ENCODE data around the gene LIX1. TPM values are rescaled to one million over a fixed set of nuclear protein-coding genes. Genes with fewer than 3 reads are reported as not detected.
"Not testable (repeated sequence)": the region's sequence is repeated elsewhere in the genome, so short reads cannot be mapped to it uniquely, and the experiment has no call there.

Gene LIX1
- total RNA-seq = not detected in 2 replicates

DNA sequence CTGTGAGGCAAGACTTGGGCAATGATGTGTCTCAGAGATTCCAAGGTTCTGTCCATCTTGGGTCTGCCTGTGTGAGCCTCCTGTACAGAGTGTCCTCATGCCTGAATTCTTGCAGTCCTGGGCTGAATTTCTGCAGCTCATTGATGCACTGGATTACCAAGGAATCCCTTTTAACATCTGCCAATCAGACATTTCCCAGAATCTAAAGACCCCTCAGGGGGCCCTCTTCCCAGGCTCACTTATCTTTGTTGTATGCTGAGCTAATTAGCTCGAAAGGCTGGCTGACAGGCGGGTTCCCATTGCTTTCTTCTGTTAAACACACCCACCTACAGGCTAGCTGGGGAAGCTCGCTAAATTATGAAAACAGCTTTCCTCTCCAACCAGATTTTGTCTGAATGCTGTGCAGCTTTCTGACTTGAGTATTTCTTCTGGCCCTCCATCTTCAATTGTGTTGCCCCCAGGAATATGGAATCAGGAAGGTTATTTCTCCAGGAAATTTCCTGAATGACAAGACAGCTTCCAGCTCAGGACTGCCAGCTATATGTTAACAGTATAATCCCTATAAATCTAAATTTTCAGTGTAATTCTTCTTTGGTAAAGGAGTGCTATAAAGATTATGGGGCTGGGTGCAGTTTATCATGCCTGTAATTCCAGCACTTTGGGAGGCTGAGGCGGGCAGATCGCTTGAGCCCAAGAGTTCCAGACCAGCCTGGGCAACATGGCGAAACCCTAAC lies at the start of gene LIX1:
Gene LIX1 (minus strand): TSS at position 91 of the 734 bp plus-strand sequence. CDS start 35 bp downstream, at position 56.
- intact Hi-C loops (cut with micrococcal nuclease) = loop anchor here (1.0 to 5.0 kb wide), 3 partner anchors 145 to 390 kb away; no protein-coding TSS in a partner anchor

DNA sequence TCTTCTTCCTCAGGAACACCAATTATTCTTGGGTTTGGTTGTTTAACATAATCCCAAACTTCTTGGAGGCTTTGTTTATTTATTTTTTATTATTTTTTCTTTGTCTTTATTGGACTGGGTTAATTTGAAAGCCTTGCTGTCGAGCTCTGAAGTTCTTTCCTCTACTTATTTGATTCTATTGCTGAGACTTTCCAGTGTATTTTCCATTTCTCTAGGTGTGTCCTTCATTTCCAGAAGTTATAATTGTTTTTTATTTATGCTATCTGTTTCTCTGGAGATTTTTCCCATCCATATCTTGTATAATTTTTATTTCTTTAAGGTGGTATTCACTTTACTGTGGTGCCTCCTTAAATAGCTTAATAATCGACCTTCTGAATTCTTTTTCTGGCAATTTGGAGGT lies 49.5 kb upstream of the LIX1 start:
- intact Hi-C loops (cut with micrococcal nuclease) = no loop called here

DNA sequence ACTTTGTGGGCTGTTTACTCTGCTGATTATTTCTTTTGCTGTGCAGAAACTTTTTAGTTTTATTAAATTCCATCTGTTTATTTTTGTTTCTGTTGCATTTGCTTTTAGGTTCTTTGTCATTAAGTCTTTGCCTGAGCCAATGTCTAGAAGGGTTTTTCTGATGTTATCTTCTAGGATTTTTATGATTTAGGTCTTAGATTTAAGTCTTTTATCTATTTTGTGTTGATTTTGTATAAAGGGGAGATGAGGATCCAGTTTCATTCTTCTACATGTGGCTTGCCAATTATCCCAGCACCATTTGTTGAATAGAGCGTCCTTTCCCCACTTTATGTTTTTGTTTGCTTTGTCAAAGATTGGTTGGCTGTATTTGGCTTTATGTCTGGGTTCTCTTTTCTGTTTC lies 47.1 kb upstream of the LIX1 start:
- intact Hi-C loops (cut with micrococcal nuclease) = loop anchor here (10.0 kb wide), 1 partner anchor 1845 kb away; no protein-coding TSS in a partner anchor

DNA sequence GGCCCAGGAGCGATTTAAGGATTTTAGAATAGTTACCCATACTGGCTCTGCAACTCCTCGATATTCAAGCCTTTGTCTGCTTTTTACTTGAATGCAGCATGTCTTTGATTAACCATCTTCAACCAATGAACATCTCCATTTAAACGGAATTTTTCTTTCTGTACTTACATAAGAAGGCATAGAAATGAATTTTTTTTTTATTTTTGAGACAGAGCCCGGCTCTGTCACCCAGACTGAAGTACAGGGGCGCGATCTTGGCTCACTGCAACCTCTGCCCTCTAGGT lies 41.5 kb upstream of the LIX1 start:
- intact Hi-C loops (cut with micrococcal nuclease) = loop anchor here (1.0 to 10.0 kb wide), 9 partner anchors 249 to 1851 kb away; partner anchors contain the start of genes ARSK, CAST, ELL2 and ERAP1

DNA sequence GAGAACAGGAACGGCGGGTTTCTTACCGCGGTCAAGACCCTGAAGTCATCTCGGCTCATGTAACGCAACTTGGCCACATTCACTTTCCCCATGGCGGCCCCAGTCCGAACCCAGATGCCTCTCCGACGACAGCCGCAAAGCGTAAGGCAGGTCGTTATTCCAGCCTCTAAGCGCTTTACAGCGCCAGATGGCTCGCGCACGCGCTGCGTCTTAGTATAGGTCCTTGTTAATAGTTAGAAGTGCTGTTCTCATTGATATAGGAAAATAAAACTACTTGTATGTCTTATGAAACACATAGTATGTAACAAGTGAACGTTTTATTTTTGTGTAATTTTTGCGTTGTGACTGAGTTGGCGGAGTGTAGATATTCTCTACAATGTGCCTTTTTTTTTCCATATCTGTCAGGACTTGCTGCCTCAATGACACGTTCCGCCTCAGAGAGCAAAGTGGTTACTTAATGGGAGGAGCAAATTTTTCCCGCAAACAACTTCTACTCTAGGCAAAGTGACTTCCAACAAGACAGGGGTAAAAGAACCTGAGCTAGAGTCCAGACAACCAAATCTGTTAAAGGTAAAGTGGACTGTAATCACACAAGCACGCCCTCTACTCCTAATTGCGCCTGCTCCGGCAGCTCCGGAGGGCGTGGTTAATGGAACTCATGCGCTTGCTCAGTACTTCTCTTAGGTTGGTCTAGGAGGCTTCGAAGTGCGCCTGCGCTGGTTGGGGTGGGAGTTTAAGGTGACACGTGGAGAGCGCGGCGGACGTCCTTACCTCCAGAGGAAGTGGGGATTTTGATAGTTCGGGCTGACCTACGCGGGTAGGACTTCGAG lies 40.9 kb upstream of the LIX1 start, which contains the start of gene RIOK2:
Gene RIOK2 (minus strand): TSS at position 148 of the 830 bp plus-strand sequence. CDS start 56 bp downstream, at position 92.
- intact Hi-C loops (cut with micrococcal nuclease) = loop anchor here (1.0 to 10.0 kb wide), 9 partner anchors 248 to 1851 kb away; partner anchors contain the start of genes ARSK, CAST, ELL2 and ERAP1

DNA sequence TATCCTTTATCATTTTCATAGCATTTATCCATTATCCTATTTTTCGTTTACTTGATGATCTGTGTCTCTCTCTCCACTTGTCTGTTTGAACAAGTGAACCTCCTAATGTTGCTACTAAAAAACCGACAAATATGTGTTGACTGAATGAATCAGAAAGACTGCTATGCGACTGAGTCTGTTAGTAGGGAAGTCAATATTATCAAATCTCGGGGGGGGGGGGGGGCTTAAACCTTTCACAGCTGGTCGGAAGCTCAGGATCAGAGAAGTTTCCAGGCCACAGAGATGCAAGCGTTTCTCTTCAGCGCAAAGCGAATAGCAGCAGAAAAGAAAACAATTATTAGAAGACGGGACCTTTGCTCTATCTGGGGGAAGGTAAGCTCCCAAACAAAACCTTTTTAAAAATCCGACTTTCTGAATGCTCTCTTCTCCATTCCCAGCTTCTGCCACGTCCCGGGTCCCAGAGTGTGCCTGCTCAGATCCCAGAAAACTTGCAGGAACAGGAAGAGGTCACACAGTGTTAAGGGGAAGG lies 40.2 kb upstream of the LIX1 start:
- intact Hi-C loops (cut with micrococcal nuclease) = loop anchor here (1.0 to 10.0 kb wide), 9 partner anchors 247 to 1852 kb away; partner anchors contain the start of genes ARSK, CAST, ELL2 and ERAP1

DNA sequence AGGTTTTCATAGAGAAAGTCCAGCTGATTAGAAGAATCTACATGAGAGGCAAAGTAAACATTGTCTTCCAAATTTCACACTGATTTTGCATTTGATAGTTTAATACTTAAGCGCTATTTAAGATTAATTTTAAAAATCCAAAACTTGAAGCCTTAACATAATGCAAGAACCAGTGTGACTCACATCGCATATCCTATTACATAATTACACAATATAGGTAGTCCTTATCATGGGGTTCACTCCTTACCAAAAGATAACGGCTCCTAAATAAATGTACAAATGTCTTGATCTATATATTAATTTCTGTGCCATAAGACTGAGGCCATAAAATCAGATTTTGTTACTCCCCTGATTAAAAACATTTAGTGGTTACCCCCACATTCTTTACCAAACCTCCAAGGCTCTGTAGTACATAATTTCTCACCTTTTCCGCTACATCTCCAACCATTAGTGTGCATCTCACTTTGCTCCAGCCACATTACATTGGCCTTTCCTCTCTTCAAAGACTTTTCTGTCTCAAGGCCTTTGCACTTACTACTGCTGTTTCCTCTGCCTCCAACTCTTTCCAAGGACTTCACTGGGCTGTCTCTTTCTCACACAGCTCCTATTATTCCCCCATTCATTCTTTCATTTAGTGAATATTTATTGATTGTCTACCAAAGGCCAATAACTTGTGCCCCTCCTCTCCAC lies 39.6 kb upstream of the LIX1 start:
- intact Hi-C loops (cut with micrococcal nuclease) = loop anchor here (2.0 to 10.0 kb wide), 3 partner anchors 305 to 1853 kb away; partner anchors contain the start of genes ARSK, ERAP2 and SKIC3

DNA sequence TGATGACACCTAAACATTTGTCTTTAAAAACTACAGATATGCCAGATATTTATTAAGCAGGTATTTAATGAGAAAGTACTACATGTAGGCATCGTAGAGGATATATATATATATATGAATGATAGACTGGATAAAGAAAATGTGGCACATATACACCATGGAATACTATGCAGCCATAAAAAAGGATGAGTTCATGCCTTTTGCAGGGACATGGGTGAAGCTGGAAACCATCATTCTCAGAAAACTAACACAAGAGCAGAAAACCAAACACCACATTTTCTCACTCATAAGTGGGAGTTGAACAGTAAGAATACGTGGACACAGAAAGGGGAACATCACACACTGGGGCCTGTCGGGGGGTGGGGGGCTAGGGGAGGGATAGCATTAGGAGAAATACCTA lies 37.0 kb upstream of the LIX1 start:
- intact Hi-C loops (cut with micrococcal nuclease) = not testable (repeated sequence)

DNA sequence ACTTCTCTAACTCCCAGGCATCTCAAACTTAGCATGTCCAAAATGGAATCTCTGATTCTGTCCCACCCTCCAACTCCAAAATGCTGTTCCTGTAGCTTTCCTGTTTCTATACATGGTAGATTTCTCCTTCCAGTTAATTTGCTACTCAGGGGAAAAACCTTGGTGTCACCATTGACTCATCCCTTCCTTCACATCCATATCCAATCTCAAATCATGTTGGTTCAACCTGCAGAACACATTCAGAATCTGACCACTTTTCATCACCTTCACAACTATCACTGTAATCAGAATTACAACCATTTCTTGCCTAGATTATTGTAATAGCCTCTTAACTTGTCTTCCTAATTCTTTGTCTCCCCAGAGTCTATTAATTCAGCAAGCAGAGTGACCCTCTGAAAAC lies 29.8 kb upstream of the LIX1 start:
- intact Hi-C loops (cut with micrococcal nuclease) = no loop called here

DNA sequence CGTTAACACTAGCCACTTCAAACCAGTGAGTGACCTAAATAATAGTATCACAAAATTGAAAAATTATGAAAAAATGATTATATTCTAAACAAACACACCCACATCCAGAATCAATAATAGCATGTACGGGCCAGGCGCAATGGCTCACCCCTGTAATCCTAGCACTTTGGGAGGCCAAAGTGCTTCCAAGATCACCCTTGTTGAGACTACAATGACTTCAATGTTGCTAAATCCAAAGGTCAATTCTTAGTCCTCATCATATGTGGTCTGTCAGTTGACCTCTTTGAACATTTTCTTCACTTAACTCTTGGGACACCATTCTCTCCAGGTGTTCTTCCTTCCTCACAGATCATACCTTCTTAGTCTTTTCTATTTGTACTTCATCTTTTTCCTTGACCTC lies 29.3 kb upstream of the LIX1 start:
- intact Hi-C loops (cut with micrococcal nuclease) = no loop called here

DNA sequence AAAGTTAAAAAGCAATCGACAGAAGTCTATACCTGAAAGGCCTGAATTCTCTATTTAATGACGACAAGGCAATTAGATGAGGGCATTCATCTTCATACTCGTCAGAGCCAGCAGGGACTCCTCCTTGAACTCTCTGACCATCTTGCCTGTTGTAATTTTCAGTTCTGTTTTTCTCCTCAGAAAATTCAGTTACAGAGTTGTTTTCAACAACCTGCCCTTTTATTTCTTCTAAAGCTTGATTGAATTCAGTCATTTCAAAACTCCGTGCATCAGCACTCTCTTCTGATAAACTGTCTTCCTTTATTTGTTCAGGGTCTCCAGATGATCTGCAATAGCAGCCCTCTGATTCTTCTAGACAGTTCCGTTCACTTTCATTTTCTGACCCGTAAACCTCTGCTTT lies 25.0 kb upstream of the LIX1 start:
- intact Hi-C loops (cut with micrococcal nuclease) = loop anchor here (10.0 kb wide), 1 partner anchor 823 kb away; no protein-coding TSS in a partner anchor

DNA sequence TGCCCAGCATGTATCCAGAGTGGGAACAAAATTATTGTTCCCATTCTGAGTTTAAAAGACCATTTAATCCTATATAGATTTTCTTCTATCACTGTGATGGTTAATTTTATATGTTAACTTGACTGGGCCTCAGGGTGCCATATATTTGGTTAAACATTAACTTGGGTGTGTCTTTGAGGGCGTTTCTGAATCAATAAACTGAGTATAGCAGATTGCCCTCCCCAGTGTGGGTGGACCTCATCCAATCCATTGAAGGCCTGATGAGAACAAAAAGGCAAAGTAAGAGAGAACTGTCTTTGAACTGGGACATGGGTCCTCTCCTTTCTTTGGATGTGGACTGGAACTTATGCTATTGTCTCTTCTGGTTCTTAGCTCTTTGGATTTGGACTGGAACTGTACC lies 23.3 kb upstream of the LIX1 start:
- intact Hi-C loops (cut with micrococcal nuclease) = loop anchor here (1.0 to 10.0 kb wide), 2 partner anchors 269 to 821 kb away; no protein-coding TSS in a partner anchor

DNA sequence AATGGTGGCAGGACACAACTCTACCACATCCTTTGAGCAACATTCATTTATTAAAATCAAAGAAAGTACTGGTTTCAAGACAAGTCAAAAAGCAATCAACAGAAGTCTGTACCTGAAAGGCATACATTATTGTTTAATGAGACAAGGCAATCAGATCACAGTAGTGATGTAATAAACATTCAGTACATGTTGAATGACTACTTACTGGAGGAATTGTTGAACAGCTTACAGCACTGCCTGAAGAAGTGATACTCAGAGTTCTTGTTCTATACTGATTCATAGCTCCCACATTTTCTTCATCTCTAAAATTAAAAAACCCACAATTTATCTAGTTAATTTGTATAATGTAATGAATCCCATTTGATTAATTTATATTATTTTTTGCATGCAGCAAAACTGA lies 22.4 kb upstream of the LIX1 start:
- intact Hi-C loops (cut with micrococcal nuclease) = loop anchor here (1.0 to 10.0 kb wide), 2 partner anchors 269 to 820 kb away; no protein-coding TSS in a partner anchor

DNA sequence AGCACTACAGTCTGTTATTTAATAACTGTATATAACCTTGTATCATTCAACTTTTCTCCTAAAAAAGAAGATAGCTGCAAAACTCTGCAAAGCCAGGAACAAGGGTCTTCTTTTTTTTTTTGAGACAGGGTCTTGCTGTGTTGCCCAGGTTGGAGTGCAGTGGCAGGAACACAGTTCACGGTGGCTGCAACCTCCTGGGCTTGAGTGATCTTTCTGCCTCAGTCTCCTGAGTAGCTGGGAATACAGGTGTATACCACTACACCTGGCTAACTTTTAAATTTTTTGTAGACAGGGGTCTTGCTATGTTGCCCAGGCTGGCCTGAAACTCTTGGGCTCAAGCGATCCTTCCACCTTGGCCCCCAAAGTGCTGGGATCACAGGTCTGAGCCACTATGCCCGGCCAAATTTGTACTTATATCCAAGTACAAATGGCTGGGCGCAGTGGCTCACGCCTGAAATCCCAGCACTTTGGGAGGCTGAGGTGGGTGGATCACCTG lies 21.4 kb upstream of the LIX1 start:
- intact Hi-C loops (cut with micrococcal nuclease) = loop anchor here (1.0 to 10.0 kb wide), 4 partner anchors 227 to 819 kb away; partner anchors contain the start of gene LNPEP

DNA sequence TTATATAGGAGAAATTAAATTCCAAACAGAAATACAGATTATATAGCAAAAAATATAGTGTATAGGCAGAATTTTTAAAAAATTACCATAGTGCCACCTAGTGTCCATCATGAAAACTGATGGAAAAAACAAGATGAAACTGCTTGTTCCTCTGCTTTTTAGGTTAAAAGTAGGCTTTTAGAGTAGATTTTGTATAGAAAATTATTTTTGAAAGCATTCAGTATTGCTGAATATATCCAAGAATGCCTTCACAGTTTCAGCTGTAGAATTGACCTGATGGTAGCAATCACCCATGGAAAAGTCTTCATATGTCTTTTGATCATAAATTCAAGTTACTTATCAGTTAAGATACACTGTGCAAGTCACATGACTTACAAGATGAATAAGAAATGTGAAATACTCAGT lies 21.0 kb upstream of the LIX1 start:
- intact Hi-C loops (cut with micrococcal nuclease) = loop anchor here (1.0 to 10.0 kb wide), 4 partner anchors 227 to 819 kb away; partner anchors contain the start of gene LNPEP

DNA sequence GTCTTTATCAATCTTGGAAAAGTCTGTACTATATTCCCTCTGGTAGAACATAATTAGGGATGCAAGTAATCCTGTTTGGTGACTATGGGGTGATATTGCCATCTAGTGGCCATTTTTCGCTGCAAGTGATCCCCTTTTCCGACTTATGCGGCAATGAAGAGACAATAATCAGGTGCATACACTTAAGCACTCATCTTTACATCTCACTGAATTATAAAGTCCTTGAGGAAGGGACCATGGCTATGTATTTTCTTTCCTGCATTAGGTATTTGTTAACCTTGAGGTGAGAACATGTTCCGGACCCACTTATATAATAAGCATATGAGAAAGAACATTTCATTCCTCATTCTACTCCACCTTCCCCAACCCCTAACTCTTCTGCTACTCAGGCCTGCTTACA lies 19.6 kb upstream of the LIX1 start:
- intact Hi-C loops (cut with micrococcal nuclease) = loop anchor here (1.0 to 10.0 kb wide), 6 partner anchors 165 to 817 kb away; partner anchors contain the start of genes ERAP1 and LNPEP

DNA sequence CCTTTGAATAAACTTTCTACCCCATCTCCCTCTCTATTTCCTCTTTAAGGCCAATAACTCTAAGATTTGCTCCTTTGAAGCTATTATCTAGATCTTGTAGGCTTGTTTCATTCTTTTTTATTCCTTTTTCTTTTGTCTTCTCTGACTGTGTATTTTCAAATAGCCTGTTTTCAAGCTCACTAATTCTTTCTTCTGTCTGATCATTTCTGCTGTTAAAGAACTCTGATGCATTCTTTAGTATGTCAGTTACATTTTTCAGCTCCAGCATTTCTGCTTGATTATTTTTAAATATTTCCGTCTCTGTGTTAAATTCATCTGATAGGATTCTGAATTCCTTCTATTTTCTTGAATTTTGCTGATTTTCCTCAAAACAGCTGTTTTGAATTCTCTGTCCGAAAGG lies 15.3 kb upstream of the LIX1 start:
- intact Hi-C loops (cut with micrococcal nuclease) = no loop called here

DNA sequence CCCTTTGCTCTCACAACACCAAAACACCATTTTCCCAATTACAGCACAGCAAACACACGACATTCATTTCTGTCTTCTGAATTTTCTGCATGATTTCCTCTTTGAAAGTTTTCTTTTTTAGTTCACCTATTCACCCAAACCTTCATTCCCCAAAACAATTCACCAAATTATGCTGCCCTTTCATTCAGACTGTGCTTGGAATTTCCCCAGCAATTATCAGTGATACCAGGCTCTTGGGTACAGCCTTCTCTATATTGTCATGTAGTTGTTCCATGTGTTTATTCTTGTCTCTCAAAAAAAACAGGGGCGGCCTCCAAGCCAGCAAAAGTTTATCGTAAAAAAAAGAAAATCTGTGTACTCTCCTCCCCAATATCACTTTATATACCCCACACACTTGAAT lies 9.0 kb upstream of the LIX1 start:
- intact Hi-C loops (cut with micrococcal nuclease) = no loop called here

DNA sequence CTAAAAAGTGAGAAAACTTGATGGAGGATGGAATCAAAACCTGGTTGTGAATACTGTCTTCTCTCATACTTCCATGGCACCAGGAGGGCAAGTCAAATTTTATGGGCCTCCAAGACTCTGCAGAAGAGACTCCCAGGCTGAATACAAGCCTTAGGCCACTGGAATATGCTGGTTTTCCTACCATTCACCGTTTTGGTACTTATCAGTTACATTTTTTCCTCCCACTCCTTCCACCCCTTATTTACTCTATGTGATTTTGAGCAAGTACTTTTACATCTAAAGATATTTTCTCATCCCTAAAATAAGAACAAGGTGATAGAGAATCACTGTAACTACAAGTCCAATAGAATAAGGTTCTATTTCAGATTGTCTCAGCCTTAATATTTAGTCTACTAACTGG lies 8.0 kb upstream of the LIX1 start:
- intact Hi-C loops (cut with micrococcal nuclease) = no loop called here

DNA sequence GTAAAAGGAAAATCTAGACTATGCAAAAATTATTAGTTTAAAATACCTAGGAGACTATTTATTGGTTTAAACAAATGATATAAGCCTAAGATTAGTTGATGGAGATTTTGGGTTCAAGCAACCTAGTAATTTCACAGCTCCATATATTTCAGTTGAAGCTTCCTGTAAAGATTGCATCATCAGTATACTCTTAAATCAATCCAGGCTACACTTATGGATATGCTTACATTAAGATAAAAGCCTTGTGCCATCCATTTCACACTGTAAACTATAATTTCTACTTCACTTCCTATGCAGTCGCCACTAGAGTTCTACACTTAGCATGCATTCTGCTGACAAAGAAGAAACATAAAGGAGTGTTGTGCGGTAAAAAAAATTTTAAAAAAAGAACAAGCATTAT lies 7.3 kb upstream of the LIX1 start:
- intact Hi-C loops (cut with micrococcal nuclease) = no loop called here

DNA sequence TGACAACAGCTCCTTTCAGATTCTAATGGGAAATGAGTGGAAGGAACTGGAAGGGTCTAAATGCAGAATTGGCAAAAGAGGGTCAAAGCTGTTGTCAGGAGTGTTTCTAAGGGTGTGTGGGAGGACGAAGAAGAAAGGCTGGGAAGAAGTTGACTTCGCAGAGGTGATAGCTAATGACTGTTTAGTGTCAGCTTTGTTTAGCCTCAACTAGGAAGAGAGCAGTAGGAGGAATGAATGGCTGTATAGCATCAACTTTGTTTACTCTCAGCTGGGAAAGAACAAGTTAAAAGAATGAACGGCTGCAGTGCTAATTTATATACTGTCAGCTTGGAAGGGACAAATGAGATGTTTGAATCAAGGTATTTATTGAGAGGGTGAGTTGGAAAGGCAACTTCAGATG lies 5.9 kb upstream of the LIX1 start:
- intact Hi-C loops (cut with micrococcal nuclease) = no loop called here
